GM23338 (cell line): Measurements from ENCODE around the gene CAMK2N2.

ENCODE experiments used
- CREB1 ChIP-seq: fragments of 250-450 bp; sonication (Bioruptor Pico); IDR thresholded peaks from 2 replicates; pipeline ENCODE4 v1.5.0; 2020; ENCODE audit warnings: low read depth, mild to moderate bottlenecking, moderate library complexity
- EZH2 ChIP-seq: fragments of 200-600 bp; sonication (generic); IDR thresholded peaks from one replicate; pipeline ENCODE4 v1.8.0; 2017; ENCODE audit warnings: antibody characterized with exemption, mild to moderate bottlenecking, low read depth; ENCODE audit not compliant: unreplicated experiment
- EZH2phosphoT487 ChIP-seq: fragments of 200-600 bp; sonication (generic); IDR thresholded peaks from one replicate; pipeline ENCODE4 v1.8.1; 2018; ENCODE audit warnings: antibody characterized with exemption; ENCODE audit not compliant: unreplicated experiment
- JUNB ChIP-seq: IDR thresholded peaks from one replicate; pipeline ENCODE4 v1.6.1; 2016; ENCODE audit warnings: antibody characterized with exemption; ENCODE audit not compliant: unreplicated experiment
- NANOG ChIP-seq: IDR thresholded peaks from 2 replicates; pipeline ENCODE4 v1.6.1; 2016; ENCODE audit warnings: antibody characterized with exemption, borderline replicate concordance
- POLR2AphosphoS5 ChIP-seq: IDR thresholded peaks from 2 replicates; pipeline ENCODE4 v1.6.1; 2016; ENCODE audit warnings: antibody characterized with exemption, low read depth
- TF ChIP-seq, protein P1 (sequence below), 2 experiments: fragments of 200-600 bp in 1 of 2; sonication (generic) in 1 of 2; conservative IDR thresholded peaks; 2 replicates each; pipeline versions ENCODE4 v1.5.1 to v1.6.1; 2016 to 2017; ENCODE audit warnings: antibody characterized with exemption in 2 of 2, low read depth in 2 of 2, mild to moderate bottlenecking in 2 of 2, moderate library complexity in 1 of 2
- TF ChIP-seq, protein P2 (sequence below): IDR thresholded peaks from 2 replicates; pipeline ENCODE4 v1.6.1; 2016; ENCODE audit warnings: antibody characterized with exemption
- TF ChIP-seq, protein P3 (sequence below): IDR thresholded peaks from one replicate; pipeline ENCODE4 v1.6.1; 2018; ENCODE audit warnings: antibody characterized with exemption; ENCODE audit not compliant: unreplicated experiment

DNA sequence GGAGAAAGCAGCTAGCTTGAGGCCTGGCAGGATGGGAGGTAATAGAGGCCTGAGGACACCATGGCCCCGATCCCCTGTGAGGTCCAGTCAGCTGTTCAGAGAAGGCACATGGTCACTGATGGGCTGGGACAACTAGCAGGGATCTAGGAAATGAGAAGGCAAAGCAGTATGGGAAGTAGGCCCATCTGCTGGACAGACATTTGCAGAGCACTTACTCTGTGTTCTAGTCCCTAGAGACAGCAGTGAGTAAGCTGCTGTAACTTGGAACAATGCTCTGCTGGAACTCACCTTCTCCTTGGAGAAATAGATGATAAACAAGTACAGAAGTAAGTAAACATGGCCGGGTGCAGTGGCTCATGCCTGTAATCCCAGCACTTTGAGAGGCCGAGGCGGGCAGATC is 21.6 kb upstream of the CAMK2N2 start:
- no peak for TF ChIP-seq POLR2AphosphoS5
- TF ChIP-seq, protein P1, sequence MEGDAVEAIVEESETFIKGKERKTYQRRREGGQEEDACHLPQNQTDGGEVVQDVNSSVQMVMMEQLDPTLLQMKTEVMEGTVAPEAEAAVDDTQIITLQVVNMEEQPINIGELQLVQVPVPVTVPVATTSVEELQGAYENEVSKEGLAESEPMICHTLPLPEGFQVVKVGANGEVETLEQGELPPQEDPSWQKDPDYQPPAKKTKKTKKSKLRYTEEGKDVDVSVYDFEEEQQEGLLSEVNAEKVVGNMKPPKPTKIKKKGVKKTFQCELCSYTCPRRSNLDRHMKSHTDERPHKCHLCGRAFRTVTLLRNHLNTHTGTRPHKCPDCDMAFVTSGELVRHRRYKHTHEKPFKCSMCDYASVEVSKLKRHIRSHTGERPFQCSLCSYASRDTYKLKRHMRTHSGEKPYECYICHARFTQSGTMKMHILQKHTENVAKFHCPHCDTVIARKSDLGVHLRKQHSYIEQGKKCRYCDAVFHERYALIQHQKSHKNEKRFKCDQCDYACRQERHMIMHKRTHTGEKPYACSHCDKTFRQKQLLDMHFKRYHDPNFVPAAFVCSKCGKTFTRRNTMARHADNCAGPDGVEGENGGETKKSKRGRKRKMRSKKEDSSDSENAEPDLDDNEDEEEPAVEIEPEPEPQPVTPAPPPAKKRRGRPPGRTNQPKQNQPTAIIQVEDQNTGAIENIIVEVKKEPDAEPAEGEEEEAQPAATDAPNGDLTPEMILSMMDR (conservative IDR thresholded peaks at IDR 0.05; ENCODE audit: low read depth in 2 of 2), result no peak
- TF ChIP-seq EZH2phosphoT487, result no peak
- TF ChIP-seq, protein P2, sequence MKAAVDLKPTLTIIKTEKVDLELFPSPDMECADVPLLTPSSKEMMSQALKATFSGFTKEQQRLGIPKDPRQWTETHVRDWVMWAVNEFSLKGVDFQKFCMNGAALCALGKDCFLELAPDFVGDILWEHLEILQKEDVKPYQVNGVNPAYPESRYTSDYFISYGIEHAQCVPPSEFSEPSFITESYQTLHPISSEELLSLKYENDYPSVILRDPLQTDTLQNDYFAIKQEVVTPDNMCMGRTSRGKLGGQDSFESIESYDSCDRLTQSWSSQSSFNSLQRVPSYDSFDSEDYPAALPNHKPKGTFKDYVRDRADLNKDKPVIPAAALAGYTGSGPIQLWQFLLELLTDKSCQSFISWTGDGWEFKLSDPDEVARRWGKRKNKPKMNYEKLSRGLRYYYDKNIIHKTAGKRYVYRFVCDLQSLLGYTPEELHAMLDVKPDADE, result no peak
- TF ChIP-seq, protein P3, sequence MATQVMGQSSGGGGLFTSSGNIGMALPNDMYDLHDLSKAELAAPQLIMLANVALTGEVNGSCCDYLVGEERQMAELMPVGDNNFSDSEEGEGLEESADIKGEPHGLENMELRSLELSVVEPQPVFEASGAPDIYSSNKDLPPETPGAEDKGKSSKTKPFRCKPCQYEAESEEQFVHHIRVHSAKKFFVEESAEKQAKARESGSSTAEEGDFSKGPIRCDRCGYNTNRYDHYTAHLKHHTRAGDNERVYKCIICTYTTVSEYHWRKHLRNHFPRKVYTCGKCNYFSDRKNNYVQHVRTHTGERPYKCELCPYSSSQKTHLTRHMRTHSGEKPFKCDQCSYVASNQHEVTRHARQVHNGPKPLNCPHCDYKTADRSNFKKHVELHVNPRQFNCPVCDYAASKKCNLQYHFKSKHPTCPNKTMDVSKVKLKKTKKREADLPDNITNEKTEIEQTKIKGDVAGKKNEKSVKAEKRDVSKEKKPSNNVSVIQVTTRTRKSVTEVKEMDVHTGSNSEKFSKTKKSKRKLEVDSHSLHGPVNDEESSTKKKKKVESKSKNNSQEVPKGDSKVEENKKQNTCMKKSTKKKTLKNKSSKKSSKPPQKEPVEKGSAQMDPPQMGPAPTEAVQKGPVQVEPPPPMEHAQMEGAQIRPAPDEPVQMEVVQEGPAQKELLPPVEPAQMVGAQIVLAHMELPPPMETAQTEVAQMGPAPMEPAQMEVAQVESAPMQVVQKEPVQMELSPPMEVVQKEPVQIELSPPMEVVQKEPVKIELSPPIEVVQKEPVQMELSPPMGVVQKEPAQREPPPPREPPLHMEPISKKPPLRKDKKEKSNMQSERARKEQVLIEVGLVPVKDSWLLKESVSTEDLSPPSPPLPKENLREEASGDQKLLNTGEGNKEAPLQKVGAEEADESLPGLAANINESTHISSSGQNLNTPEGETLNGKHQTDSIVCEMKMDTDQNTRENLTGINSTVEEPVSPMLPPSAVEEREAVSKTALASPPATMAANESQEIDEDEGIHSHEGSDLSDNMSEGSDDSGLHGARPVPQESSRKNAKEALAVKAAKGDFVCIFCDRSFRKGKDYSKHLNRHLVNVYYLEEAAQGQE, result no peak
- TF ChIP-seq NANOG, result no peak
- TF ChIP-seq CREB1, result no peak
- no peak for TF ChIP-seq EZH2
- no peak for TF ChIP-seq JUNB
